MG63 (cell line): ENCODE results near the gene MMUT. TPM values are rescaled to one million over a fixed set of nuclear protein-coding genes. Genes with fewer than 3 reads are reported as not detected.
"Not testable (repeated sequence)": the region's sequence is repeated elsewhere in the genome, so short reads cannot be mapped to it uniquely, and the experiment has no call there.

ENCODE experiments used
- DNase-seq: peaks from one replicate; pipeline ENCODE4 v3.0.0-alpha.2; 2020
- H3K27me3 ChIP-seq: fragments of 250-450 bp; sonication (Bioruptor Pico); 2 replicates; pipeline ENCODE4 v1.5.1; 2020; ENCODE audit warnings: mild to moderate bottlenecking, moderate library complexity
- H3K36me3 ChIP-seq: fragments of 250-450 bp; sonication (Bioruptor Pico); 2 replicates; pipeline ENCODE4 v1.5.1; 2020; ENCODE audit warnings: mild to moderate bottlenecking, moderate library complexity
- H3K4me3 ChIP-seq: fragments of 250-450 bp; sonication (Bioruptor Pico); 2 replicates; pipeline ENCODE4 v1.5.1; 2020; ENCODE audit warnings: mild to moderate bottlenecking, moderate library complexity
- H3K9me3 ChIP-seq: fragments of 250-450 bp; sonication (Bioruptor Pico); 2 replicates; pipeline ENCODE4 v1.5.1; 2020; ENCODE audit warnings: mild to moderate bottlenecking, moderate library complexity
- total RNA-seq: library from RNA; depleted of rRNA; stranded (reverse); fragments of >200 nt; shearing (Covaris generic); gene quantifications from 2 replicates; pipeline ENCODE4 v1.2.3, GENCODE V29; 2014; ENCODE audit warnings: low replicate concordance

Gene MMUT
- total RNA-seq, 1 experiment from 2014 or later: 13.0 TPM

DNA sequence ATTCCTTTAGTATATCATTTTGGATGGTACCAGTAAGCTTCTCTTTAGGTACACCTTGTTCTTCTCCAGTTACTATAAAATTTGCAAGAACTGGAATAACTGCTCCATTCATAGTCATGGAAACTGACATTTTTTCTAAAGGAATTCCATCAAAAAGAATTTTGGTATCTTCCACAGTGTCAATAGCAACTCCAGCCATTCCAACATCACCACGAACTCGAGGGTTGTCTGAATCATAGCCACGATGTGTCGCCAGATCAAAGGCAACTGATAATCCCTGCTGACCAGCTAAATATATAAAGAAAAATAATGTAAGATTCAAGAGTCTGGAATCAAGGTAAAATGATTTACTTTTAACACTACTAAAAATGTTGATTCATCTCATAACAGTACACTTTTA, 5.3 kb downstream of the MMUT start:
- Histone ChIP-seq H3K36me3 (peaks cover 3% of the 10 kb centered on the region; the same call in 1 of the 2 replicates), H3K4me3 (no peak overlapping the region), H3K27me3 (no peaks in the 10 kb centered on the region), H3K9me3 (no peaks in the 10 kb centered on the region)
- DNase-seq: no peak

DNA sequence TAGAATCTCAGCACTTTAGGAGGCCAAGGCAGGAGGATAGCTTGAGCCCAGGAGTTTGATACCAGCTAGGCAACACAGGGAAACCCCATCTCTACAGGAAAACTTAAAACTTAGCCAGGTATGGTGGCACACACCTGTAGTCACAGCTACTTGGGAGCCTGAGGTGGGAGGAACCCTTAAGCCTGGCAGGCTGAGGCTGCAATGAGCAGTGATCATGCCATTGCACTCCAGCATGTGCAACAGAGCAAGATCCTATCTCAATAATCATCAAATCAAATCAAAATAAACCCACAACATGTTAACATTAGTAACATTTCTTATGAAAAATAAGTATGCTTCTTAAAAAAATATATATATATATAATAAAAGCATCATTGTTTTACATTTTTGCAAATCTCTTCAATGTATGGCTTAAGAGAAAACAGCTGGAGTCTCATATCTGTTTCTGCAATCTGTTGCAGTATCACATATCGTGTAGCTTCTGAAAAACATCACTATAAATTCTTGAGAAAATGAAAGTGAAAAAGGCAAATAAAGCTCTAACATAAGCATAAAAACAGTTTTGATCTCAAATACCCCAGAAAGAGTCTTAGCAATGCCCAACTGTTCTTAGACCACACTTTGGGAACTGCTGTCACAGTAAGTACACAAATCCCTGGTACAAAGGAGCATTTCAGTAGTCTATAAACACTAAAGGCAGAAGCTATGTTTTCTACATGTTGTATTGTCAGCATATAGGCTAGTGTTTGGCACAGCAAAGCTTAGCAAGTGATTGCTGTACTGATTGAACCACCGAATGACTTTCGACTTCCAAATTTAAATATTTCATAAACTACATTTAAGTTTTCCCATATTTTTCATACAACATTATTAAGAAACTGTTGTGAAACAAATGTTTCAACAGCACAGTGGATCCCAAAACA, 8.0 kb downstream of the MMUT start:
- Histone ChIP-seq H3K36me3 (peaks cover 3% of the 10 kb centered on the region; the same call in 1 of the 2 replicates), H3K9me3 (no peaks in the 10 kb centered on the region), H3K4me3 (no peak overlapping the region), H3K27me3 (no peaks in the 10 kb centered on the region)
- no peak for DNase-seq

DNA sequence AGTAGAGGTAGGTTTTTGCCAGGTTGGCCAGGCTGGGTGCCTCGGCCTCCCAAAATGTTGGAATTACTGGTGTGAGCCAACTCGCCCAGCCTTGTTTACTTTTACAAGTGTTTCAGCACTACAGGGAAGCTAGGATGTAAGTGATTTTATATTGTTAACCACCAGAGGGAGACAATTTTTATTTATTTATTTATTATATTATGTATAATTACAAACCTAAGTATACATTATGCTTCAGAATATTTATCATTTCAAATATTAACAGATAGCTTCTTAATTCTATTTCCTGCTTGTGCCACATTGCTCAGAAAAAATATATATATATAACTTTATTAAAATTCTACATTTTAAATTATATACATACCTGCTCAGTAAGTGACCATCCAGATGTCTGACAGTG, 9.8 kb downstream of the MMUT start:
- peaks cover 5% of the 10 kb centered on the region for H3K36me3 ChIP-seq
- H3K9me3 ChIP-seq: no peaks in the 10 kb centered on the region
- no peaks in the 10 kb centered on the region for H3K27me3 ChIP-seq
- H3K4me3 ChIP-seq: no peak overlapping the region
- no peak for DNase-seq

DNA sequence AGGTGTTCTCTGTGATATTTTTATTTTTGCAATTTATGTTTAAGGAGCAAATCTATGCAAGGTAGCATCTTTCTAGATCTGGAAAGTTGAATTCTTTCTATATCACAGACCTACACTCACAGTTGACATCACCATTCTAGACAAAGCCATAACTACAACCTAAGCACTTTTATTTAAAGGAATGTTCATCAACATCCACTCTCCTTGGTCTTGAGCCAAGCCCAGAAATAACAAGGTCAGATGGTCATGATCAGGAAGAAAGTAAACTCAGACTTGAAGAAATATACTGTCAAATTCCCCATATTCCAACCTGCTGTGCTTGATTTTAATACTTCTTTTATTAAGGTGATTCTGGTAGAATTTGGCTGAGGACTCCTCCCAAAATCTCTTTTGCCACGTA, 32.2 kb downstream of the MMUT start:
- no peak for DNase-seq
- H3K36me3 ChIP-seq: peaks cover 20% of the 10 kb centered on the region
- H3K9me3 ChIP-seq: no peaks in the 10 kb centered on the region
- H3K4me3 ChIP-seq: no peak overlapping the region
- H3K27me3 ChIP-seq: no peaks in the 10 kb centered on the region

DNA sequence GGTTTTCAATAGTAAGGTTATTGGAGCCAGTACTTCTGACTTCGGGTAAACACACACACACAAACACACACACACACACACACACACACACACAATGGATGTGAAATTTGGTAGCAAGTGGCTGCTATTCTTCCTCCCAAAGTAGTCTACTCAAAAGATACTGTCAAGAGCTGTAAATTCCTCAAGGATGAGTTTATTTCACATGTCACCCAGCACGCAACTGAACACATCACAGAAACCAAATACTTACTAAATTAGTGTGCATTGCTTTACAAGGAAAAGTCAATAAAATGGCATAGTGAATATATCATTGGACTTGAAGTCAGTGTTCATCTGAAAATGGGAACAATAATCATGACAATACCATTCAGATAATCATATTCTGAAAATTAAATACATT, 32.9 kb downstream of the MMUT start:
- no peak for DNase-seq

DNA sequence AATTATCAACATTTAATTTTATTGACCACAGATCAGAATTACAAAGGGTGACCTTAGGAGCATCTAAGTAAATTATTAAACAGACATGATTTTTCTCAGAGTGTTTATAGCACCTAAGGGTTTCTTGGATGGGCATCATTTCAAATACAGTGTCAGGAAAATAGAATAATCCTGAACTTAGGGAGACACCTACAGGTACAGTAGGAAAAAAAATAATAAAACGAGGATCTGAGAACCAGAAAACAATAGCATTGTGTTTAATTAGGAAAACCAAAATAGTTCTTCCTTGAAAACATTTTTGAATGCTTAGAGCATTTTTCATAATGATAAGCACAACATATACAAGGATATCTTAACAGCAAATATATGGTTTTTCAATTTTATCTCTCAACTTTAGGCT, 39.2 kb downstream of the MMUT start:
- Histone ChIP-seq H3K4me3 (no peak overlapping the region), H3K9me3 (no peaks in the 10 kb centered on the region), H3K27me3 (no peaks in the 10 kb centered on the region), H3K36me3 (no peaks in the 10 kb centered on the region)
- no peak for DNase-seq

More for the DNA sequence above, 32.9 kb downstream of the MMUT start:
- Histone ChIP-seq H3K9me3 (no peaks in the 10 kb centered on the region), H3K4me3 (no peak overlapping the region), H3K27me3 (no peaks in the 10 kb centered on the region), H3K36me3 (peaks cover 15% of the 10 kb centered on the region)

DNA sequence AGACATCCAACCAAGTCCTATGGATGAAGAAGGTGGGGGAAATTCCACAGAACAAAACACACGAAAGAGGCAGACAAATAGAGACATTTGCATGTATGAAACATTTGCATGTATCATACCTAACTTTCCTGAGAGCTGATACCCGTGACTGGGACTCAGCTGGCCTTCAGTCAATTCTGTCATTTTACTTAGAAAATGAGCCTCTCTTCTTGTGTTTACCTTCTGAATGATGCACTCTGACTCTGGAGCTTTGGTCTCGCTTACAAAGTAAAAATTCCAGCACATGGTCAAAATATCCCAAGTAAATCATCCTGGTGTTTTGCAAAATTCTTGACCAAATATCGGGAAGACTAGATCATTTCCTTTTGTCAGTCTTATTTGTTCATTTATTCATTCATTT, 46.9 kb downstream of the MMUT start:
- Histone ChIP-seq H3K4me3 (no peak overlapping the region), H3K36me3 (no peaks in the 10 kb centered on the region), H3K27me3 (no peaks in the 10 kb centered on the region), H3K9me3 (no peaks in the 10 kb centered on the region; the same call in 1 of the 2 replicates)
- no peak for DNase-seq

DNA sequence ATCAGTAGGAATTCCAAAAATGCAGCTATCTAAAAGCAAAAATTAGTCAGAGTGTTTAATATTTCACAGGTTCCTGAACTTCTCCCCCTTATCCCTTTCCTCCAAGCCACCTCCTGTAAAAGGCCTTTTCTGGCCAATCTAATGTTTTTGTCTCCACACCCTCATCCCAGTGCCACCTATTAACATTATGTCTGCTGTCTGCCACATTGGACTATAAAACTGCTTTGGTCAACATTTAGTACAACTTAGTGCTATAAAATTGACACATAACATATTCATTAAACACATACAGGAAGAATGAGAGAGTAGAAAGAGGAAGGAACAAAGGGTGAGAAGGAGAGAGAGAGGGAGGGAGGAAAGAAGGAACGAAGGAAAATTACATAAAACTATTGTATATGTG, 47.7 kb downstream of the MMUT start:
- no peak for DNase-seq
- H3K36me3 ChIP-seq: no peaks in the 10 kb centered on the region
- no peak overlapping the region for H3K4me3 ChIP-seq

DNA sequence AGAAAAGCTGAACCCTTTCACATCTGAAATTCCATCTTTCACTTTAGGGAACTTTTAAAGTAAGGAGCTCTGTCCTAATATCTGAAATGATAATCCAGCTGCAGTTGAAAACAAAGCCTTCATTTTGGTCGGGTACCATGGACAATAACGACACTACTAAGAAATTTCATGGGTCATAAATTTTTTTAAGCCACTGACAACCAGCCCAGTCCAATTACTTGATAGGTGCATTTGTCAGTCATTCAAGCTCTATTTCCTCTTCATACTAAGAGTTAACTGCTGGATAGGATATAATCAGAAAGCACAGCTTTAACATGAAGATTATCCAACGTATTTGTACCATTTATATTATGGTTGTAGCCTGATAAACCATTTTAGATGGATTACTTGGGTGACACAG, 52.5 kb downstream of the MMUT start:
- no peak for DNase-seq
- Histone ChIP-seq H3K9me3 (no peaks in the 10 kb centered on the region; the same call in 1 of the 2 replicates), H3K4me3 (no peak overlapping the region)

More for the DNA sequence above, 47.7 kb downstream of the MMUT start:
- Histone ChIP-seq H3K27me3 (no peaks in the 10 kb centered on the region), H3K9me3 (no peaks in the 10 kb centered on the region; the same call in 1 of the 2 replicates)

DNA sequence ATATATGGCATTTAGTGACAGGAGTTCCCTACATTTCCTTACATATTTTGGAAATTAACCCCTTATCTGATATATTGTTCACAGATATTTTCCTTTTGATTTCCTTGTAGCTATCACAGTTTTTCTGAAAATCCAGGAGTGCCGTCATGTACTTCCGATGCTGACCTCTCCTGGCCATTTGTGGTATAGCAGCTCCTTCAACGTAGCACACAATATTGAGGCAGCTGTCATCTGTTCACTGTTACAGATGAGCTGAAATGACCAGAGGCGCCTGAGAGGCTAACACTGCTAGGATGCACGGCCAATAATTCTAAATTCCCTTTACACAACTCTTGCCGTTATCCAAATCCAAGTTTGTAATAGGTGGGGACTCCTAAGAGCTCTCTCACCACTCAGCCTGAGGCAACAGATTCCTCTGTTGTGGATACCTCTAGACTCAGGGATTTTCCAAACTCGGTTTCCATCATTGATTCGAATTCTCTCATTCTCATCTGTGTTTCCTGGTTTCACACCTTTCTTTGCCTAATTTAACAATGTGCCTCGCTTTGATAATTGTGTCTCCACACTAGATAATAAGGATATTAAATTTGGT, 53.0 kb downstream of the MMUT start:
- peak; percentile 60 for DNase-seq
- Histone ChIP-seq H3K9me3 (no peaks in the 10 kb centered on the region; the same call in 1 of the 2 replicates), H3K4me3 (no peak overlapping the region), H3K27me3 (no peaks in the 10 kb centered on the region), H3K36me3 (no peaks in the 10 kb centered on the region)

More for the DNA sequence above, 52.5 kb downstream of the MMUT start:
- Histone ChIP-seq H3K27me3 (no peaks in the 10 kb centered on the region), H3K36me3 (no peaks in the 10 kb centered on the region)

DNA sequence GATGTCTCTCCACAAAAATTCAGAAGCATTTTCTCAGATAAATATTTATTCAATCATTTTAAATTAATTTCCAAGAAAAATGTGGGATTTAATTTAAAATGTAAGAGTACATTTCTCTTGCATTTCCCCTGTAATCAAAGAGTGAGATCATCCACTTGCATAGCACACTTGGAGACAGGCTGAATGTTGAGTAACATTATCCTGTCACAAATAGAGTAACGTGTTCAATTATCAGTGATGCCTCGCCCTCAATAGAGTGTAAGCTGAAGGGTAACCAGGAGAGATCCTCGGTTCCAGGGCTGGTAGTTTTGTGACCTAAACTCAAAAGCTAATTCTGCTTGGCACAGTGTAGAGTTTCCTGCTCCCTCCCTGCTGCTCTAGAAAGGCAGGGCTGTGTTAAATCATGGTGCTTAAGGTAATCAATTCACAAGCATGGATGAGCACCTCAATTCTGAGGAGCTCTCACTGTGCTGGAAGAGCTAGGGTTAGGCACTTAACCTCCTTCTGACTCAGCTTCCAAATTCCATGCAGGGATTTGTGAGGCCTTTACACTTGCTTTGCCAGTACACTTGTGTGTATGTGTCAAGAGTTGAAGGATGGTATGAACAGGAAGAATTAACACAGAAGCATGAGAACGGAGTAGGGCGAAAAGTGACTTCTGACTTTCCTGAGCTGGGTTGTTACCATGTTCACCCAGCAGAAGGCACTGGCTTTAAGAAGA, 56.6 kb downstream of the MMUT start:
- Histone ChIP-seq H3K27me3 (no peaks in the 10 kb centered on the region), H3K4me3 (no peak overlapping the region), H3K9me3 (no peaks in the 10 kb centered on the region), H3K36me3 (no peaks in the 10 kb centered on the region)
- DNase-seq: peak; percentile 68

DNA sequence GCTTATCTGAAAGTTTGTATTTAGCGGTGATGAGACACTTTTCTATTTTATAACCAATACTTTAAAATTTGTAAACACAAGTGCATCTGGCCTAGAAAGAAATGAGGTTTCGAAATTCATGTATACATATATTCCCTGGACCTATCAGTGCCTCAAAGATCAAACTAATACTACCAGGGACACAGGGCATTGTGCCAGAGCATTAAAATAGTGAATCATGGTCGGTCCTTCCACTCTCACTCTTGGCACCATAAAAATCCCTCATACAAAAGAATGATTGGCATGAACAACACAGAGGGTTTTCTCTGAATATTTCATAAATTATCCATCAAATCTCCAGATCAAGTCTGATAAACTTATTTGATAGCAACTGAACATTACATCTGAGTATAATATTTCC, 62.0 kb downstream of the MMUT start:
- H3K9me3 ChIP-seq: no peaks in the 10 kb centered on the region
- H3K4me3 ChIP-seq: no peak overlapping the region
- peak; percentile 69 for DNase-seq

DNA sequence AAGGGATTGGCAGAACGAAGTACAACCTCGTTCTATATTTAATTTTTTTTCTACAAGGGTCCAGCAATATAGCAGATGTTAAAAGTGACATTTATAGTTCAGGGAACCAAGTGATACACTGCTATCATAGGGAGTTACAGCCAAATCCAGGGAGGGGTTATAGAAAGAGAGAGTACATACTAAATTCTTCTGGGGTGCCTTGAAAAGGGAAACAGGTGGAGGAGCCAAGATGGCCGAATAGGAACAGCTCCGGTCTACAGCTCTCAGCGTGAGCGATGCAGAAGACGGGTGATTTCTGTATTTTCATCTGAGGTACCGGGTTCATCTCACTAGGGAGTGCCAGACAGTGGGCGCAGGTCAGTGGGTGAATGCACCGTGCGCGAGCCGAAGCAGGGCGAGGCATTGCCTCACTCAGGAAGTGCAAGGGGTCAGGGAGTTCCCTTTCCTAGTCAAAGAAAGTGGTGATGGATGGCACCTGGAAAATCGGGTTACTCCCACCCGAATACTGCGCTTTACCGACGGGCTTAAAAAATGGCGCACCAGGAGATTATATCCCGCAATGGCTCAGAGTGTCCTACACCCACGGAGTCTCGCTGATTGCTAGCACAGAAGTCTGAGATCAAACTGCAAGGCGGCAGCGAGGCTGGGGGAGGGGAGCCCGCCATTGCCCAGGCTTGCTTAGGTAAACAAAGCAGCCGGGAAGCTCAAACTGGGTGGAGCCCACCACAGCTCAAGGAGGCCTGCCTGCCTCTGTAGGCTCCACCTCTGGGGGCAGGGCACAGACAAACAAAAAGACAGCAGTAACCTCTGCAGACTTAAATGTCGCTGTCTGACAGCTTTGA, 76.2 kb downstream of the MMUT start:
- not testable (repeated sequence) for DNase-seq, H3K36me3 ChIP-seq, H3K9me3 ChIP-seq, H3K4me3 ChIP-seq, H3K27me3 ChIP-seq

More for the DNA sequence above, 62.0 kb downstream of the MMUT start:
- no peaks in the 10 kb centered on the region for H3K27me3 ChIP-seq
- no peaks in the 10 kb centered on the region for H3K36me3 ChIP-seq

DNA sequence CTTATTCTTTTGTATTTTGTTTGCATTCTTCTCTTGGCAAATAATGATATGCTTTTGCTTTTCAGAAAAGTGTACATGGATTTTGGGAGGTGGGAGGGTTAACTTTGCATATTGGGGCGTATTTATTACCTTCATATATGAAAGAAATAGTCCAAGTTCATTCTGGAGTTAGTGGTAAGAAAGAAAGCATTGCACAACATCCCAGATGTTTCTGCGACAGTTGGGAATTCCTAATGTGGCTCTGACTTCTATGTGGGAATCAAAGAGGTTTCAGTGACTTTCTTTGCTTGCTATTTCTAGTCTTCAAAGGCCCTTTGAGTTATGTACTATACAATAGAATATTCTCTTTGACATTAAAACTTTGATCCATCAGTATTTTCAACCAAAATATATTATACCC, 78.1 kb downstream of the MMUT start:
- Histone ChIP-seq H3K9me3 (peaks cover 2% of the 10 kb centered on the region; the same call in 1 of the 2 replicates), H3K27me3 (no peaks in the 10 kb centered on the region), H3K36me3 (no peaks in the 10 kb centered on the region), H3K4me3 (no peak overlapping the region)
- no peak for DNase-seq
